ENCODE data around the gene RGS19.

The RGS19 gene

DNA sequence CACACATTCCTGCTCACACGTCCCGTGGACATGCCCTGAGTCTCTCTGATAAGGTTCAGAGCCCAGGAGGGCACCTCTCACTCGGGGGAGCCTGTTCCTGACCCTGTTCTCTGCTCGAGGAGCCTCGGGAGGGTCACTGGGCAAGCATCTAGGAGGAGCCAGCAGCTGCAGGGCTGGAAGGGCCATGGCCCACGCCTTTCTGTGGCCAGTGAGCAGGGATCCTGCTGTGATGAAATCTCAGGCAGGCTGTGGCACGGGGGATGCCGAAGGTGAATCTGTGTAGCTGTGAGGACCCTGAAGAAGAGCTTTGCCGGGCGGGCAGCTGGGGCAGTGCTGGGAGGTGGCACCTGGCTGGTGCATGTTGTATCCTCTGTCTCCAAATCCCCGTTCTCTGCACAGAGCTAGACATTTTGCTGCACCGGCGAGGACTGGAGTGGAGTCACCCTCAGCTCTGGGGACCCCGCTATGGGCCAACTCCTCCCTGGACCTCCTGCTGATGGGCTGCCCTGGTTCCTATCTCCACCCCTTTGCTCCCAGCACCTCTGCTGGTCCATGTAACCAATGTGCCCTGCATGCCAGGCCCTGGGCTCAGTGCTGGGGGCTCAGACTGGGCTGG, 35.1 kb upstream of the RGS19 start:
- no peak overlapping the region for H3K4me3 ChIP-seq (ENCODE audit: low read depth, low read length)
- H3K27me3 ChIP-seq (ENCODE audit: control insufficient read depth, insufficient read depth, low read length) = no peaks in the 10 kb centered on the region; the same call in 1 of the 2 replicates
- H3K36me3 ChIP-seq (ENCODE audit: control insufficient read depth, insufficient read depth, low read length) = no peaks in the 10 kb centered on the region
- no peak overlapping the region for H3K27ac ChIP-seq (ENCODE audit: low read depth, low read length)
- no peaks in the 10 kb centered on the region for H3K4me1 ChIP-seq (ENCODE audit: control insufficient read depth, insufficient read depth, low read length)
- no peaks in the 10 kb centered on the region for H3K9me3 ChIP-seq (ENCODE audit: control insufficient read depth, insufficient read depth, low read depth, low read length)
- H3K9ac ChIP-seq (ENCODE audit: low read length) = no peak overlapping the region

DNA sequence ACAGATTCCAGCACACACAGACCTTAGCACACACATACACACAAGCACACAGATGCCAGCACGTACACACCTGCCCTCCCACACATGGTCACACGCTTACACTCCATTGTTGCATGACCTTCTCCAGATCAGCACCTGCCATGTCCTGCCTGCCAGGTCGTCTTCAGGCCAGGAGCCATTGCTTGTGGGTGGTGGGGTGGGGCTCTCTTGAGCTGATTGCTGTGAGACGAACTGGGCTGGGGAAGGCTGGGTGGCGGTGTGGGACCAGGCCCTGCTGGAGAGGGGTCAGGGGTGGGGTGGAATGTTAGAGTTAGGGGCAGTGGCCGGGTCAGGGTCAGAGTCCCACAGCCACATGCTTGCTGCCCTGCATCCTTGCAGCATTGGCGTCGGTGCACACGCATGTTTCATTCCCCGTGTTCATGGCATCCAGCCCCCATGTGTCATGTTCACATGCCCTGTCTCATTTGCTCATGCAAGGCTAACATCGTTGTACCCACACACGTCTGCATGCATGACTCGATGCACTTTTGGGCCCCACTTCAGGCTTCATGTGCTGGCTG, 34.6 kb upstream of the RGS19 start:
- Histone ChIP-seq H3K4me1 (ENCODE audit: control insufficient read depth, insufficient read depth, low read length) (no peaks in the 10 kb centered on the region), H3K9me3 (ENCODE audit: control insufficient read depth, insufficient read depth, low read depth, low read length) (no peaks in the 10 kb centered on the region), H3K4me3 (ENCODE audit: low read depth, low read length) (no peak overlapping the region), H3K27me3 (ENCODE audit: control insufficient read depth, insufficient read depth, low read length) (no peaks in the 10 kb centered on the region; the same call in 1 of the 2 replicates), H3K27ac (ENCODE audit: low read depth, low read length) (no peak overlapping the region), H3K36me3 (ENCODE audit: control insufficient read depth, insufficient read depth, low read length) (no peaks in the 10 kb centered on the region), H3K9ac (ENCODE audit: low read length) (no peak overlapping the region)

DNA sequence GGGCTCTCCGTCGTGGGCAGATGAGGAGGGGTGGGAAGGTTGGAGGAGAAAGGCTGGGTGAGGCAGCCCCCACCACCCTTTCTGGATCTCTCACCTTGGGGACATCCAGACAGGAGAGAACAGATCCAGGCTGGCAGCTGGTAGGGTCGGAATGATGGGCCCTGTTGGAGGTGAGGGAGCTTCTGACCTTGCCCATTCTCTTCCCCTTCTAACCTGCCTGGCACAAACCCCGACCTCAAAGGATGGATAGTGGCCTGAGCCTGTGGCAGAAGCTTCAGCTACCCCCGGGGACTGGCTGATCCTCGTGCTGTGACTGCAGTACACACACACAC, 34.1 kb upstream of the RGS19 start:
- Histone ChIP-seq H3K4me1 (ENCODE audit: control insufficient read depth, insufficient read depth, low read length) (no peaks in the 10 kb centered on the region), H3K9ac (ENCODE audit: low read length) (no peak overlapping the region), H3K9me3 (ENCODE audit: control insufficient read depth, insufficient read depth, low read depth, low read length) (no peaks in the 10 kb centered on the region), H3K27ac (ENCODE audit: low read depth, low read length) (no peak overlapping the region), H3K4me3 (ENCODE audit: low read depth, low read length) (no peak overlapping the region), H3K27me3 (ENCODE audit: control insufficient read depth, insufficient read depth, low read length) (no peaks in the 10 kb centered on the region; the same call in 1 of the 2 replicates), H3K36me3 (ENCODE audit: control insufficient read depth, insufficient read depth, low read length) (no peaks in the 10 kb centered on the region)

DNA sequence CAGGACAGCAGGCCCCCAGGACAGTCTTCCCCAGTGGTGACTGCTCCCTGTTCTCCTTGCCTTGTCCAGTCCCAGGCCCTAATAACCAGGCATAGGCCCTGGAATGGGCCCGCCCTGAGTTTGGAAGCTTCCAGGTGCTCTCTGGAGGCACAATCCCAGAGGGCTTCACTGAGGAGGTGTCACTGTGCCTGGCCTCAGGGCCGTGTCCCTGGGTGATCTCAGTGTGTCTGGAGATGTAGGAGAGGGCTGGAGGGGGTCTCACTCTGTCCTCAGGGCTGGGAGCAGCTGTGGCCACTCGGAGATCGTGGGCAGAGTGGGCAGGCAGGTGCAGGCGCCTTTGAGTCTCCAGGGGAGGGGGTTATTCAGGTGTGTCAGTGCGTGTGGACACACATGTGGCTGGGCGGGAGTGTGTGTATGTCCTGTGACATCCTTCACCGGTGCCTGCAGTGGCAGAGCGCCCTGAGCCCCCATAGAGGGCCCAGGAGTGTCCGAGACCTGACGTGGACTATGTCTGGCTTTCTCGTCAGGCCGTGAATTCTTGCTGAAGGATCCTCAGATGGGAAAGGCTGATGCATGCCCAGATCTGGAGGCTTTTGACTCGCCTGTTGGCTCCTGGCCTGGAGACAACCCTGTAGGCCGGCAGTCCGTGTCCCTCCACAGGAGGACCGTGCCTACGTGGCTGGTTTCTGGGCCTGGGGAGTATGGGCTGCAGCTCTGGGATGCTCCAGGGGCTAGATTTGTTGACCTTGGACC, 33.5 kb upstream of the RGS19 start:
- Histone ChIP-seq H3K4me3 (ENCODE audit: low read depth, low read length) (no peak overlapping the region), H3K4me1 (ENCODE audit: control insufficient read depth, insufficient read depth, low read length) (peaks cover under 1% of the 10 kb centered on the region; the same call in 1 of the 2 replicates), H3K9me3 (ENCODE audit: control insufficient read depth, insufficient read depth, low read depth, low read length) (no peaks in the 10 kb centered on the region), H3K27ac (ENCODE audit: low read depth, low read length) (no peak overlapping the region), H3K36me3 (ENCODE audit: control insufficient read depth, insufficient read depth, low read length) (no peaks in the 10 kb centered on the region), H3K9ac (ENCODE audit: low read length) (no peak overlapping the region), H3K27me3 (ENCODE audit: control insufficient read depth, insufficient read depth, low read length) (no peaks in the 10 kb centered on the region; the same call in 1 of the 2 replicates)

DNA sequence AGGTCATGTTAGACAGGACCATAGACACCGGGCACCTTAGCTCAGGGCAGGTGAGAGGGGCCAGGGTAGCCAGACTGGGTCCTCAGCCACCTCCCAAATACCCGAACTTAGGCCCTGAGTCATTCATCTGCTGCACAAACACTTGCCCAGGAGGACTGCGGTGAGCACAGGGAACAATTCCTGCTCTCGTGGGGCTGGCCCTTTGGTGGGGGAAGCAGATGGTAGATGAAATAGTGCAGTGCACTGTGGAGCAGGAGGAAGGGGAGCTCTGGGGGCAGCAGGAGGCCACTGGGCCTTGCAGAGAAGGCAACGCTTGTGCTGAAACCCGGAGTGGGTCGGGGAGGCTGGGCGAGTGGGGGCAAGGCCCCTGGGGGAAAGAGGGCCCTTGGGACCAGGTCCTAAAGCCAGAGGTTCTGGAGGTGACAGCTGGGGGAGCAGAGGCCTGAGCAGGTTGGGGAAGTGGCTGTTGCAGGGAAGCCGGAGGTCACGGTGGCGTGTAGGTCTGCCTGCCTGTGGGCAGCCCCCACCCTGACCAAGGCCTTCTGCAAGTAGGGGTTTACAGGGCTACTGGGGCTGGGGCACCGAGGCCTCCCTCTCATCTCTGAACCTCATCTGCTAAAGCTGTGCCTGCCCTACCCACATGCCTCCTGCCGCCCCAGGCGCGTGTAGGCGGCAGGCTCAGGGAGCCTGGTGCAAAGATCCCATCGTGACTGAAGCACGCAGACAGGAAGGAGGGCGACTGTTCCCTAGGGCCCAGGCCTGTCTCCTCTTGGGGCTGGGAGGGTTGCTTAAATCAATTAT, 32.7 kb upstream of the RGS19 start:
- Histone ChIP-seq H3K9me3 (ENCODE audit: control insufficient read depth, insufficient read depth, low read depth, low read length) (no peaks in the 10 kb centered on the region), H3K27me3 (ENCODE audit: control insufficient read depth, insufficient read depth, low read length) (no peaks in the 10 kb centered on the region; the same call in 1 of the 2 replicates), H3K27ac (ENCODE audit: low read depth, low read length) (no peak overlapping the region), H3K4me1 (ENCODE audit: control insufficient read depth, insufficient read depth, low read length) (peaks cover 4% of the 10 kb centered on the region; the same call in 1 of the 2 replicates), H3K4me3 (ENCODE audit: low read depth, low read length) (no peak overlapping the region), H3K36me3 (ENCODE audit: control insufficient read depth, insufficient read depth, low read length) (no peaks in the 10 kb centered on the region), H3K9ac (ENCODE audit: low read length) (no peak overlapping the region)

DNA sequence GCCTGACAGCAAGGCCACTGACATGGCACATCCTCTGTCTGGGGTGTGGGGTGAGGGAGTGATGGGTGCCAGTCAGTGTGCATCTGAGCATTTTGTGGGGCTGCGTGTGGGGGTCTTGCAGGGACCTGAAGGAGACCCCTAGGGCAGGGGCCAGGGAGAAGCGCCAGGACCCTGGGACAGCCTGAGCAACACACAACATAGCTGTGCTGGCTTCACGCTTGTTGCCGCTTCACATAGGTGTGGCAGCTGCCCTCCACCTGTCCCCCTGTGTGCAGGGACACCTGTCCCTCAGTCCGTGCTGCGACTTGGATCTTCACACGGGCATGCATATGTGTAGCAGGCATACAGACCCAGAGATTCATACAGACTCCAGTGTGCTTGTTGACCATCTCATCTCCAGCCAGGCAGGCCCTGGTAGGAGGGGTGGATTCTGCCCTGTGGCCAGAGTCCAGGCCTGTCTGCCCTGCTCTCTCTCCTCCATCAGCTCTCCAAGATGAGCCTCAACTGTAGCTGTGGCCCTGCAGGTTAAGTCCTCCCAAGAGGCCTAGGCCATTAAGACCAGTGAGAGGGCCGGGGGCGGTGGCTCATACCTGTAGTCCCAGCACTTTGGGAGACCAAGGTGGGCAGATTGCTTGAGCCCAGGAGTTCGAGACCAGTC, 31.2 kb upstream of the RGS19 start:
- H3K27ac ChIP-seq (ENCODE audit: low read depth, low read length) = no peak overlapping the region
- no peaks in the 10 kb centered on the region for H3K36me3 ChIP-seq (ENCODE audit: control insufficient read depth, insufficient read depth, low read length)
- no peak overlapping the region for H3K4me3 ChIP-seq (ENCODE audit: low read depth, low read length)
- H3K27me3 ChIP-seq (ENCODE audit: control insufficient read depth, insufficient read depth, low read length) = peaks cover 4% of the 10 kb centered on the region; the same call in 1 of the 2 replicates
- peaks cover 4% of the 10 kb centered on the region; the same call in 1 of the 2 replicates for H3K4me1 ChIP-seq (ENCODE audit: control insufficient read depth, insufficient read depth, low read length)
- H3K9ac ChIP-seq (ENCODE audit: low read length) = no peak overlapping the region
- H3K9me3 ChIP-seq (ENCODE audit: control insufficient read depth, insufficient read depth, low read depth, low read length) = no peaks in the 10 kb centered on the region

DNA sequence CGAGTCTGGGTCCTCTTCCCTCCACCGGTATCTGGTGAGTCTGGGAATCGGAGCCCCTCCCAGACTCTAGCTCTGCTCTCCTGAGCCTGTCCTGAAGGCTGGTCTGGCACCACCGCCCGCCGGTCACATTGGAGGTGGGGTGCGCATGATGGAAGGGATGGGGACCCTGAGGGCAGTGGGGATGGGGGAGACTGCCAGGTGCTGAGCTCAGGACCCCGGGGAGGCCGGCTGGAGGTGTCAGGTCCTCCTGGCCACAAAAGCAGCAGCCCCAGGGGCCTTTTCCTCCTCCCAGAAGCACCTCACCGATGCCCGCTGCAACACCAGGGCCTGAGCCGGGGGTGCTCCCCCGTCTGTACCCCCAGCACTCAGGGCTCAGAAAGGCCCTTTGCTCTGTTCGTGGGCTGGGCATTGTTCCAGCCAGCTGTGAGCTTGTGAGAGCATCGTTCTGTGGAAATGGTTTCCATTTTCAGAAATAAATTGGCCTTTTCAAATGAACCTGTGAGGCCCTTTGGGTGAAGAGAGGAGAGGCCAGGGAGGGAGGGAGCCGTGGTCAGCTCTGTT, 30.6 kb upstream of the RGS19 start:
- H3K27me3 ChIP-seq (ENCODE audit: control insufficient read depth, insufficient read depth, low read length) = peaks cover 4% of the 10 kb centered on the region; the same call in 1 of the 2 replicates
- no peak overlapping the region for H3K27ac ChIP-seq (ENCODE audit: low read depth, low read length)
- no peaks in the 10 kb centered on the region for H3K36me3 ChIP-seq (ENCODE audit: control insufficient read depth, insufficient read depth, low read length)
- H3K9ac ChIP-seq (ENCODE audit: low read length) = no peak overlapping the region
- peaks cover 4% of the 10 kb centered on the region; the same call in 1 of the 2 replicates for H3K4me1 ChIP-seq (ENCODE audit: control insufficient read depth, insufficient read depth, low read length)
- H3K4me3 ChIP-seq (ENCODE audit: low read depth, low read length) = no peak overlapping the region
- H3K9me3 ChIP-seq (ENCODE audit: control insufficient read depth, insufficient read depth, low read depth, low read length) = no peaks in the 10 kb centered on the region

DNA sequence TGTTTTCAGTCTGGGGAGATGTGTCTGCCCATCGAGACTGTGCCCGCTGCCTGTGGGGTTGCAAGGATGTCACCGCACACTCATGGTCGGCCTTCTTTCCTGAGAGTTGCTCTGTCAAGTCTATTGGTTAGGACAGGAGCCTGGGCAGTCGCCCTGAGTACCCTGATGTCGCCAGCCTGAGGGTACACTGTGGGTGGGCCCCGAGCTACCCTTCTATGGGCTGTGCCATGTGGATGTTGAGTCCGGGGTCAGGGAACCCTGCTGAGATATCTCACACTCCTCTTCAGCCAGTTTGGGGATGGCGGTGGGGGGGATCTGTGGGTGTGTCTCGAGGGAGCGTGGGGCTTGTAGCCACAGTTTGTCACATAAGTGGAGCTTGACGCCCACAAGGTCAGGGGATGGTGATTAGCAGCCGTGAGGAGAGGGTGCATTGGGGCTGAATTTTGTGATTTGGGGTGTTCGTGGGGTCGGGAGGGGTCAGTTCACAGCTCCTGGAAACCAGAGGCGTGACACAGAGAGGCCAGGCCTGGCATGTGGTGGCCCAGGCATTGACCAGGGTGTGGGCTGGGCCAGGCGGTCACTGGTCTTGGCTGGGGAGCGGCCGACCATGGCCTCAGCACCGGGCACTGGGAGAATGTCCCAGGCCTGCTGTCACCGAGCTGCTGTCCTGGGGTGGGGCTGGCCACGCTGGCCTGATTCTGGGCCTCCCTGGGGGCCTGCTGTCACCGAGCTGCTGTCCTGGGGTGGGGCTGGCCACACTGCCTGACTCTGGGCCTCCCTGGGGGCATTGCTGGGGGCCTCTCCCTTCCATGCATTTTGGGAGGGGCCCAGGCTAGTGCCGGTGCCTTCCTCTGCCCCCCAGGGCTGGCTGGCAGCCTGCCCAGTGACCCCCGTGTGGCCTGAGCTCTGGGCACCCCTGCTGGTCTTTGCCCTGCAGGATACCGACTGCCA, 29.7 kb upstream of the RGS19 start:
- H3K9me3 ChIP-seq (ENCODE audit: control insufficient read depth, insufficient read depth, low read depth, low read length) = no peaks in the 10 kb centered on the region
- H3K27me3 ChIP-seq (ENCODE audit: control insufficient read depth, insufficient read depth, low read length) = peaks cover 4% of the 10 kb centered on the region; the same call in 1 of the 2 replicates
- H3K4me1 ChIP-seq (ENCODE audit: control insufficient read depth, insufficient read depth, low read length) = peaks cover 7% of the 10 kb centered on the region
- no peak overlapping the region for H3K27ac ChIP-seq (ENCODE audit: low read depth, low read length)
- H3K4me3 ChIP-seq (ENCODE audit: low read depth, low read length) = no peak overlapping the region
- no peaks in the 10 kb centered on the region for H3K36me3 ChIP-seq (ENCODE audit: control insufficient read depth, insufficient read depth, low read length)
- no peak overlapping the region for H3K9ac ChIP-seq (ENCODE audit: low read length)

DNA sequence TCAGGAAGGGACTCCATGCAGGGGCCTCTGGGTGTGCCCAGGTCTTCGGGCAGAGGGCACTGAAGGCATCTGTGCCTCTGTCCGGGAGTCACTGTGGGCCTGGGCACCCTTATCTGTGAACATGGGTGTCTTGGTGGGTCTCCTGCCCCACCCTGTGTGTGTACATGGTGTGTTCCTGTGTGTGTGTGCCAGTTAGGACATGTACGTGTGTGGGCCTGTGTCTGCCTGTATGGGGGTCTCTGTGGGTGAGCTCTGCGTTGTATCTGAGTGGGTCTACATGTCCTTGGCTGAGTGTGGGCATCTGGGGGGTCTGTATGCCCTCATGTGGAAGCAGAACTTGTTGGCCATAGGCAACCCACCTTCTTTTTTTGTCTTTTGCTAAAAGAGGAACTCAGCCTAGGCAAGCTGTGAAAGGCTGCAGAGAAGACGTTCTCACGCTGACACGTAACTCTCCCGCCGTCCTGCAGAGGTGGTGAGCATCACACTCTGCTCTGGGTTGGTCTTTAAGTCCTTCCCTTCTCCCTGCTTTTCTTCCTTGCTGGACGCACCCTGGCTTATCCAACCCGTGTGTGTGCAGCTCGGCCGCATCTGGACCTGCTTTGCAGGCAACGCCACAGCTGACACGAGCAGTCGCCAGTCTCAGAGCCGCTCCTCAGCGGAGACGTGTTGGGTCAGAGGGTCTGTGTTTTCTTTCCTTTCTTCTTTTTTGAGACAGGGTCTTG, 28.6 kb upstream of the RGS19 start:
- no peaks in the 10 kb centered on the region for H3K9me3 ChIP-seq (ENCODE audit: control insufficient read depth, insufficient read depth, low read depth, low read length)
- no peak overlapping the region for H3K4me3 ChIP-seq (ENCODE audit: low read depth, low read length)
- H3K4me1 ChIP-seq (ENCODE audit: control insufficient read depth, insufficient read depth, low read length) = peaks cover 11% of the 10 kb centered on the region
- no peak overlapping the region for H3K27ac ChIP-seq (ENCODE audit: low read depth, low read length)
- H3K27me3 ChIP-seq (ENCODE audit: control insufficient read depth, insufficient read depth, low read length) = peaks cover 13% of the 10 kb centered on the region
- H3K36me3 ChIP-seq (ENCODE audit: control insufficient read depth, insufficient read depth, low read length) = no peaks in the 10 kb centered on the region
- H3K9ac ChIP-seq (ENCODE audit: low read length) = no peak overlapping the region
